ENCODE data around the gene GUSB. TPM values are rescaled to one million over a fixed set of nuclear protein-coding genes. Genes with fewer than 3 reads are reported as not detected.

GUSB gene
- total RNA-seq, 2 experiments from 2014 or later: 49.5 to 50.9 TPM

- ChIA-PET CTCF (ENCODE audit: unreplicated experiment) (no interaction called here), POLR2A (no interaction called here)
- Histone ChIP-seq H3K4me1 (ENCODE audit: insufficient read depth, low read length, poor library complexity, severe bottlenecking) (peaks cover 14% of the 10 kb centered on the region), H3K79me2 (ENCODE audit: insufficient read depth, low read depth, low read length) (peaks cover 19% of the 10 kb centered on the region), H3K36me3 (ENCODE audit: insufficient read depth, low read length) (peaks cover 47% of the 10 kb centered on the region), H4K20me1 (ENCODE audit: insufficient read depth, low read length) (0 out of 2 replicates have a peak, but pooled peaks cover 3% of the 10 kb centered on the region), H3K9me2 (ENCODE audit: insufficient read depth, low read length) (no peaks in the 10 kb centered on the region), H3K9me3 (ENCODE audit: low read length) (no peaks in the 10 kb centered on the region), H3K4me3 (ENCODE audit: low read depth, low read length, poor library complexity, severe bottlenecking) (peak overlapping the region; percentile 90), H3K27ac (ENCODE audit: low read depth, low read length, poor library complexity, severe bottlenecking) (no peak overlapping the region), H3K4me2 (ENCODE audit: low read length) (peak overlapping the region; percentile 86), H2AFZ (ENCODE audit: low read length) (no peak overlapping the region)
- no peak for DNase-seq (ENCODE audit: low spot score)
- no TSS peak for BruUV-seq (replicated peaks)
- intact Hi-C loops (cut with micrococcal nuclease; ENCODE audit: unreplicated experiment): loop anchor here (2.0 to 5.0 kb wide), 2 partner anchors 97 to 105 kb away; partner anchors contain the start of gene ASL
- TF ChIP-seq CTCF (conservative IDR thresholded peaks at IDR 0.05; ENCODE audit: low read length) (no peak), EZH2phosphoT487 (IDR thresholded peaks at IDR 0.05; ENCODE audit: borderline replicate concordance, low read depth, low read length) (no peak)
Measured at GRCh38 chr7:65979583-65980477, 2.2 kb downstream of the GUSB start.

- ChIA-PET POLR2A (no interaction called here), CTCF (ENCODE audit: unreplicated experiment) (no interaction called here)
- Histone ChIP-seq H3K27ac (ENCODE audit: low read depth, low read length, poor library complexity, severe bottlenecking) (no peak overlapping the region), H2AFZ (ENCODE audit: low read length) (no peak overlapping the region), H4K20me1 (ENCODE audit: insufficient read depth, low read length) (0 out of 2 replicates have a peak, but pooled peaks cover 3% of the 10 kb centered on the region), H3K4me3 (ENCODE audit: low read depth, low read length, poor library complexity, severe bottlenecking) (no peak overlapping the region), H3K4me1 (ENCODE audit: insufficient read depth, low read length, poor library complexity, severe bottlenecking) (peaks cover 14% of the 10 kb centered on the region), H3K9me2 (ENCODE audit: insufficient read depth, low read length) (no peaks in the 10 kb centered on the region), H3K9me3 (ENCODE audit: low read length) (no peaks in the 10 kb centered on the region), H3K79me2 (ENCODE audit: insufficient read depth, low read depth, low read length) (peaks cover 19% of the 10 kb centered on the region), H3K4me2 (ENCODE audit: low read length) (no peak overlapping the region), H3K36me3 (ENCODE audit: insufficient read depth, low read length) (peaks cover 55% of the 10 kb centered on the region)
- intact Hi-C loops (cut with micrococcal nuclease; ENCODE audit: unreplicated experiment): no loop called here
- DNase-seq (ENCODE audit: low spot score): no peak
- BruUV-seq (replicated peaks): TSS peak; percentile 36
- TF ChIP-seq CTCF (conservative IDR thresholded peaks at IDR 0.05; ENCODE audit: low read length): no peak
- TF ChIP-seq EZH2phosphoT487 (IDR thresholded peaks at IDR 0.05; ENCODE audit: borderline replicate concordance, low read depth, low read length): no peak
Measured at GRCh38 chr7:65978891-65979582, 3.0 kb downstream of the GUSB start.
